Right cardiac atrium (tissue), 5 donors: Measurements from ENCODE around the gene SLC29A3. TPM values are rescaled to one million over a fixed set of nuclear protein-coding genes. Genes with fewer than 3 reads are reported as not detected.
A peak's percentile ranks its signal among the peaks of the same experiment; 100 is the strongest.

Experiments
- ATAC-seq, 2 donors: fragments of 200-7000 bp; cut with Tn5 transposase; one replicate each; pipeline versions ENCODE4 v1.8.0 to v1.9.1; 2020; ENCODE audit warnings: moderate library complexity in 2 of 2, mild to moderate bottlenecking in 1 of 2
- DNase-seq, 3 donors: peaks; one replicate each; pipeline ENCODE4 v3.0.0-alpha.2; 2020
- H3K27ac ChIP-seq: one replicate; pipeline ENCODE4 v1.5.1; 2013; ENCODE audit warnings: mild to moderate bottlenecking, low read length, control low read depth, moderate library complexity
- H3K27me3 ChIP-seq: one replicate; pipeline ENCODE4 v1.6.1; 2013; ENCODE audit not compliant: control insufficient read depth, insufficient read depth
- H3K4me1 ChIP-seq: one replicate; pipeline ENCODE4 v1.6.1; 2013; ENCODE audit warnings: low read length; ENCODE audit not compliant: control insufficient read depth, insufficient read depth
- H3K4me3 ChIP-seq: one replicate; pipeline ENCODE4 v1.5.1; 2013; ENCODE audit warnings: low read length, control low read depth
- H3K9me3 ChIP-seq: one replicate; pipeline ENCODE4 v1.6.1; 2013; ENCODE audit warnings: low read length; ENCODE audit not compliant: control insufficient read depth
- WGBS: extraction: QIAGEN DNeasy Blood & Tissue Kit; methylation state at CpG from one replicate; pipeline ENCODE4 v1.1.7; 2013; 5-methylcytosine and 5-hydroxymethylcytosine counted together
- intact Hi-C, 4 donors: fragments of 100-400 bp; cut with DNase I; formaldehyde crosslinking; loops; one replicate each; pipeline versions ENCODE4 v1.11.0 to v1.14.0; 2022 to 2023
- polyA plus RNA-seq: library from polyadenylated mRNA; stranded (reverse); fragments of 200-250 nt; gene quantifications from one replicate; pipeline ENCODE4 v1.2.3, GENCODE V29; 2013
- total RNA-seq, 4 donors: library from RNA; stranded (reverse); fragmentation: NEBNext Ultra II Directional; extraction: Animal tissue kit (Norgen Biotek cat#: 25700); gene quantifications; one replicate each; pipeline ENCODE4 v1.2.1, GENCODE V29; 2021
- donor health status: healthy with polysubstance abuse.
- donor health status: DM: no; HTN: yes; CAD: no.
- donor health status: DM: no; HTN: no; CAD: no.
- donor health status: DM: no; HTN: yes; CAD: no; lungs with severe emphysema.
- donor health status: DM: yes; HTN: yes; CAD: no.

SLC29A3 gene
- total and polyA plus RNA-seq, 5 donors = 1.4 to 2.7 (median 2.2) TPM

DNA sequence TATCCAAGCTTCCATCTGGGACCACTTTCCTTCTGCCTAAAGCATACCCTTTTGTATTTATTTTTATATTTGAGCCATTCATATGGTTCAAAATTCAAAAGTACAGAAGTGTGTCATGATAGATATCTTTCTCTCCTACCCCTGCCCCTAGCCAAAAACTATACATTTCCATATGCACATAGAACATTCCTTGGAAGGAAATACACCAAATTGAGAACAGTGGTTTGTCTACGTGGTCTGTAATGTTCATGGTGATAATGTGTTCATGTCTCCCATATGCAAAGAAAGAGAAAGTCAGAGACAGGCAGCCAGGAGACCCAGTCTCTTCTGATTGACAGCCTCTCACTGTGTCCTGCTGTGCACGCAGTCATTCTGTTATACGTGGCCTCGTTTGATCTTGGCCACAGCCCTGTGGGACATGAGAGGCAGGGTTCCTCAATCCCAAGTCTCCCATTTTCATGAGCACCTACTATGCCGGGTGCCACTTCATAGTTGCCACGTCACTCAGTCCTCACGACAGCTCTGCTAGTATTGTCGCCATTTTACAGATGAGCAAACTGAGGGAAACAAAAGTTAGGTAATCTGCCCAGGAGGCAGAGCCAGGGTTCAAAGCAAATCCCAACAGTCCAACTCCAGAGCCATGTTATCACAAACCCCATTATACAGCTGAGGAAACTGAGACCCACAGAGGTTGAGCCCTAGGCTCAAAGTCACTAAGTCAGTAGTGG, 69.7 kb downstream of the SLC29A3 start:
- intact Hi-C loops = loop anchor here in 2 of 4 donors (10.0 kb wide), 2 partner anchors 316 to 426 kb away; no protein-coding TSS in a partner anchor
- Histone ChIP-seq H3K9me3 (no peaks in the 10 kb centered on the region), H3K27me3 (no peaks in the 10 kb centered on the region), H3K4me1 (no peaks in the 10 kb centered on the region), H3K27ac (no peak overlapping the region), H3K4me3 (no peak overlapping the region)
- ATAC-seq (no peak), DNase-seq (no peak)
- WGBS = 73% methylated on average over 8 of the region's 8 CpGs

DNA sequence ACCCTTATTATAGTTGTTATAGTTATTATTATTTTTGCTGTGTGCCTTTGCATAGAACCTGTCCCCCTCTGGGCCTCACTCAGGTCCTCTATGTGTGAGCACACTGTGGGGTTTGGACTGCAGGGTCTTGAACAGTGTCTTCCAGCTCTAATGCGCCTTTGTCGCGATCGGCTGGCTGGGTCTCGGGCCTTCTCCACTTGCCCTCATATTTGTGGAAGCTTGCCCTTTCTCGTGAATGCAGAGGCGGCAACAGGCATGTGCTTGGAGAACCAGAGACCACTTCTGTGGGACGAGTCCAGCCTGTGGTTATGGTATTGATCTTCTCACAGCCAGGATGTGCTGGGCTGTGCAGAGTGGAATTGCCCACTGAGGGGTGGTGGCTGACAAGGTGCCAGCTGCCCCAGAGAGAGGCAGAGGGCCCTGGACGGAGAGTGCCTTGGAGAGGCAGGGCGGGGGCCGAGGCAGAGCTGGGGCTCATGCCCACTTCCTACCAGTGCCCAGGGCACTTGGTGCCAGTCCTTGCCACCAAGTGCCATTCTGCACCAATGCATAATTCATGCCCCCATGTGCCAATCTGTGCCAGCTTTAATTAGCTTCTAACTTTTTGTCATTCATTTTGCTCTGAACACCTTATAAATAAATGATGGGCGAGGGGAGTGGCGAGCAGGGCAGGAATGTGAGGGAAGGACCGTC, 70.9 kb downstream of the SLC29A3 start:
- ATAC-seq = no peak
- Histone ChIP-seq H3K27ac (no peak overlapping the region), H3K4me1 (no peaks in the 10 kb centered on the region), H3K27me3 (no peaks in the 10 kb centered on the region), H3K9me3 (no peaks in the 10 kb centered on the region), H3K4me3 (no peak overlapping the region)
- WGBS = 83% methylated on average over 14 of the region's 14 CpGs
- intact Hi-C loops = loop anchor here (5.0 to 10.0 kb wide), 4 partner anchors 185 to 425 kb away; no protein-coding TSS in a partner anchor
- DNase-seq = no peak

DNA sequence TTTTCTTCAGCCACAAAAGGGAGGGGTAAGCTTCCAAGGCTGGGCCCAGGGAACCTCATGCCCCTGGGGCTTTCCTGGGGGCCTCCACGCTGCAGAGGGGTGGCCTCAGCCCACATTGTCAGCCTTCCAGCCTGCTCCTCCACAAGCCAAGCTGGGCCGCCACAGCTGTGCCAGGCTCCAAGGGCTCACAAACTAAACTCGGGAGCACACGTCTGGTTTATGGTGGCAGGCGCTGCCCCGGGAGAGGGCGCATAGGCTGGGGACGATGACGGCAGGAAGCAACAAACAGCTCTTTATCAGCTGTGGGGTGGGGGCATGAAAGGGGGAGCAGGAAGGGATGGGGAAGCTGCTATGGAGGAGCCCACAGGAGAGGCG, 71.4 kb downstream of the SLC29A3 start:
- Histone ChIP-seq H3K9me3 (no peaks in the 10 kb centered on the region), H3K4me3 (no peak overlapping the region), H3K27me3 (no peaks in the 10 kb centered on the region), H3K27ac (no peak overlapping the region), H3K4me1 (no peaks in the 10 kb centered on the region)
- ATAC-seq (peak; percentile 25 to 34), DNase-seq (no peak)
- intact Hi-C loops = loop anchor here in 3 of 4 donors (5.0 to 10.0 kb wide), 3 partner anchors 184 to 424 kb away; no protein-coding TSS in a partner anchor
- 20% methylated on average over 10 of the region's 10 CpGs for WGBS

DNA sequence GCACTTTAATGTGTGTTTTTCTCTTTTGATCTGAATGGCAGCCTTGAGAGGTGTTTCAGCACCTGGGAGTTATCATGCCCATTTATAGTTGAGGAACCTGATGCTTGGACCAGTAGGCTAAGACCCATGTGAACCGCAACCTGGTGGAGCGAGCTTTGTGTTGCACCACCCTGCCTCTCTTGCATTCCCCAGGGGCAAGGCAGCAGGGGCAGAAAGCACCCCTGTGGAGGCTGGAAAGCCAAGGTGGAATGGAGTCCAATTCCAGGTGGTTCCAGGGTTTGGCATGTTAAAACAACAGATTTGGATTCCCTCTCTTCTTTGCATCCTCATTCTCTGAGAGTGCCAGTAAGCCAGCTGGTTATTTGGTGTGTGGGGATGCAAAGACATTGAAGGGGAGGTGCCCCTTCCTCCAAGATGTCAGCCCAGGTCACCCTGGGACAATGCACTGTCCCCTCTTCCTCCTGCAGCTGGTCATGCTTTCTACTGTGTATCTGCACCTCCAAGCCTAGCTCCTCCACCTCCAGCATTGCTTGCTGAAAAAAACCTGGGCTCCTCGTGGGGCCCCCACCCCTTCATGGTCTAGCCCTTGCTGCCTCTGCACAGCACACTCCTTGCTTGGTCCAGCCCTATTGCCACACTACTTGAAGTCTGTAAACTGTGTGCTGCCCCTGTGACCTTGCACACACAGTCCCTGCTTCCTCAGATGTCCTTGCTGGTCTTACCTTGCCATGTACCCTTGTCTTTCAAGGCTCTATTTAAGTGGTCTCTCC, 72.0 kb downstream of the SLC29A3 start:
- ATAC-seq (no peak), DNase-seq (no peak)
- Histone ChIP-seq H3K27ac (no peak overlapping the region), H3K4me1 (no peaks in the 10 kb centered on the region), H3K9me3 (no peaks in the 10 kb centered on the region), H3K27me3 (no peaks in the 10 kb centered on the region), H3K4me3 (no peak overlapping the region)
- WGBS = 80% methylated on average over 3 of the region's 3 CpGs
- intact Hi-C loops = loop anchor here in 3 of 4 donors (5.0 to 10.0 kb wide), 3 partner anchors 184 to 424 kb away; no protein-coding TSS in a partner anchor

DNA sequence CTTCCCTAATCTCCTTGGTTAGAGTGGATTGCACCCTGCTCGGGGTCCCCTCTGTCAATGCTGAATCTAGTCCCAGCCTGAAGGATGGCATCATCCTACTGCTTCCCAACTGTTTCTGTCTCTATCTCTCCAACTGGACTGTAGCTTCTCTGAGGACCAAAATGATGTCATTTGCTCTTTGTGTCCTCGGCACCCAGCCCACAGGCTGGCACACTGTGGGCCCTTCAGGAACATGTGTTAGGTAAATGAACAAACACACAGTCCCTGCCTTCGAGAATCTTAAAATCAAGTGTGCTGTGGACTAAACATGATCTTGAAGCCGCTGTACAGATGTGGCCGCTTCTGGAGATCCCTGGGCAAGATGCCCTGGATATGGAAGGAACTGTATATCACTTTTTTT, 72.6 kb downstream of the SLC29A3 start:
- Histone ChIP-seq H3K4me1 (no peaks in the 10 kb centered on the region), H3K27ac (no peak overlapping the region), H3K9me3 (no peaks in the 10 kb centered on the region), H3K27me3 (no peaks in the 10 kb centered on the region), H3K4me3 (no peak overlapping the region)
- WGBS = 78% methylated on average over 5 of the region's 5 CpGs
- intact Hi-C loops = loop anchor here in 3 of 4 donors (5.0 to 10.0 kb wide), 3 partner anchors 183 to 423 kb away; no protein-coding TSS in a partner anchor
- DNase-seq (no peak), ATAC-seq (no peak)

DNA sequence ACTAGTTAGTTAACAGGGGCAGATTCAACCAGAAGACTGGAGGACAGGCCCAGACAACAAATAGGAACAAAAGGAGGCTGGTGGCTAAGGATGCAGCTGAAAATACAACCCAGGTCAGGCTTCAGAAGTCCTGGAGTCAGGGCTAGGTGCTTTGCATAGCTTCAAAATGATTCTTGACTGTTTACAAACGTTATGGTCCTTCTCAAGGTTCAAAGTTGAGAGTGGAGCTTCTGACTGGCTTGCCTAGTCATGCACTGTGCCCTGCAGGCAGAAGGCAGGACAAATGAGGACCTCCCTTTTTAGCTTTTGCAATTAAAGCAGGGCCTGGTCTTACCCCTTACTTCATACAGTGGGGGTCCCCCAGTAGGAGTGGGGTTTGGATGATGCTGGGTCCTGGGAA, 73.2 kb downstream of the SLC29A3 start:
- DNase-seq (no peak), ATAC-seq (no peak)
- no peaks in the 10 kb centered on the region for H3K4me1 ChIP-seq
- no peaks in the 10 kb centered on the region for H3K9me3 ChIP-seq
- H3K4me3 ChIP-seq = no peak overlapping the region
- intact Hi-C loops = loop anchor here in 3 of 4 donors (5.0 to 10.0 kb wide), 3 partner anchors 183 to 423 kb away; no protein-coding TSS in a partner anchor
- no peaks in the 10 kb centered on the region for H3K27me3 ChIP-seq
- WGBS = 19% methylated on average over 1 of the region's 1 CpG
- no peak overlapping the region for H3K27ac ChIP-seq

DNA sequence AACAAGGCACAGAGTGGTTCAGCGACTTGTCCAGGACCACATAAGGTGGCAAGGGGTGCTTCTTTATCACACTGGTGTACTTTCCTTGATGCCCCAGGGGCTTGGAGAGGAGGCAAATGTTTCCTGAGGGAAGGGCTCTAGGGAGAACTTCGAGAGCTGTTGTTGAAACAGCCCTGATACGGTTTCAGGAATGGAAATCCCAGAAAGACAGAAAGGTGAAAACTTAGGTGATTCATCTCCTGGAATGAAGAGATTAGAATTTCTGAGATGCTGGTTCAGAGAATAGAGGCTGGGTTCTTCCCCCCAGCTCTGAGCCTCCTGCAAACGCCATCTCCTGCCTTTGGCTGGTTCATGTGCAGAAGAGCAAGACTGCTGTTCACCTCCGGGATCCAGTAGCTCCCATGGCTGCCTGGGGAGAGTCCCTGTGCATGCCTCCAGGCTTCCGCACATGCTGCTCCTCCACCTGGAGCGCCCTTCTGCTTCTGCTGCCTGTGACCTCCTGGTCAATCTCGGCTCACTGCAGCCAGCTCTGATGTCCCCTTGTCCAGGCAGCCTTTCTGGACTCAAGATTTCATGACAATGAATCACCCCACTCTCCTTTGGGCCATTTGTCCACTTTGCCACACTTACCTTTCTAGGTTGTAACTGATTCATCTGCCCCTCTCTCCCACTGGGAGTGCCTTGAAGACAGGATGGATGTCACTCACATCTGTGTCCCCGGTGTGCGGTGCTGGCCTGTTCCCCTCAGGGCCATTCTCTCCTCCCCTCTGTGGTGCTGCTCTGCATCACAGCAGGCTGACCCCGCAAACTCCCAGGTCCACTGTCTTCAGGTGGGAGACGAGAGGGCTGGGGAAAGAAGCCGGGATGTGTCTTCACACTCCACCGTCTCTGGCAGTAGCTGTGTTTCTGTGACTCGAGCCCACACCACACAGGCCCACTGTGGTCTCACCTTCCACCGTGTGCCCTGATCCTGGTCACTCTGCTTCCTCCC, 74.0 kb downstream of the SLC29A3 start:
- Histone ChIP-seq H3K27me3 (no peaks in the 10 kb centered on the region), H3K4me3 (no peak overlapping the region), H3K27ac (no peak overlapping the region), H3K4me1 (peaks cover 5% of the 10 kb centered on the region), H3K9me3 (no peaks in the 10 kb centered on the region)
- intact Hi-C loops = loop anchor here in 3 of 4 donors (5.0 to 10.0 kb wide), 3 partner anchors 182 to 422 kb away; no protein-coding TSS in a partner anchor
- DNase-seq (no peak), ATAC-seq (no peak)
- 85% methylated on average over 16 of the region's 16 CpGs for WGBS

DNA sequence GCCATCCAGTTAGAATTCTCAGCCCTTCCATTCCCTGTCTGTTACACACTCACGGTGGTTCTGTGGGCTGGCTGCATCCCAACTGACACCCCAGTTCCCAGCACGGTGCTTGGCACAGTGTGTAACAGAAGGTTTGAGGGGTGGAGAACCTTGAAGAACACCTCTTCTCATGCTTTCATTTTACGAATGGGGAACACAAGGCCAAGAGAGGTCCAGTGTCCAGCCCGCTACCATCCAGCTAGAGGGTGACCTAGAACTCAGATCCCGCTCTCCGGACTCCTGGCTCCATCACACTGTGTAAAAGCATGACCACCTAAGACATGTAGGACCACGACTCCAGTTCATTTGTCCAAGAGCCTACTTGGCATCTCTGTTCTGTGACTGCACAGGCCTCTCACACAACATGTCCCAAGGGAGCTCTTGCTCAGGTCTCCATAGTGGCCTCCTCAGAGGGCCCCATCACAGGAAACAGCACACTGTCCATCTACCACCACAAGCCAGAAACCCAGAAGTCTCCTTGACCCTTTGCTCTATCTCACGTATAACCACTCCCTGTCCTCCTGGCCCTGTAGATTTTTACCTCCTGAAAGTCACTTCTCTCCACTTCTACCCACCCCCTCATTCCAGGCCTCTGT, 74.9 kb downstream of the SLC29A3 start:
- ATAC-seq = no peak
- no peak overlapping the region for H3K4me3 ChIP-seq
- no peaks in the 10 kb centered on the region for H3K27me3 ChIP-seq
- no peaks in the 10 kb centered on the region for H3K9me3 ChIP-seq
- intact Hi-C loops = loop anchor here in 3 of 4 donors (5.0 to 10.0 kb wide), 3 partner anchors 181 to 421 kb away; no protein-coding TSS in a partner anchor
- WGBS = 89% methylated on average over 8 of the region's 8 CpGs
- DNase-seq = no peak
- no peak overlapping the region for H3K27ac ChIP-seq
- peaks cover 5% of the 10 kb centered on the region for H3K4me1 ChIP-seq

DNA sequence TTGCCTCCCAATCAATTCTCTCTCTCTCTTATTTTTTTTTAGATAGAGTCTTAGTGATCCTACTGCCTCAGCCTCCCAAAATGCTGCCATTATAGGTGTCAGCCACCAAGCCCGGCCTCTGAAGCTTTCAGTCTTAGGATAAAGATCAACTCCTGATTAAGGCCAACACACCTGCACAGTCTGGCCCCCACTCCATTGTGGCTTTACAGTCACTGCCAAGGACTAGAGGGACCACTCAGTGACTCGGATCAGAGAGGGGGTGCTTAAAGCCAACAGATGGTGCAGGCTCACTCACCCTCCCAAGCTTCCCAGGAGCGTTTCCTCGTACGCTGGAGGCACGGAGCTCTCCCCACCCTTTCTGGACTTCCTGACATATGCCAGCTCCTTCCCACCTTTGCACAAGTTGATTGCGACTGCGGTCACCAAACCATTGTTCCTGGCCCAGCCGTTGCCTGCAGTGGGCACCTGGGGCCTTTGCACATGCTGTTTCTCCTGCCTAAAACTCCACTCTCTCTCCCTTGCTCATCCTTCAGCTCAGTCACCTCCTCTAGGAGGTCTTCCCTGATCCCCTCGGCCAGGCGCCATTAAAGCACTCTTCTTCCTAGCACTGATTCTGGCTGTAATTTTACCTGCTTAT, 76.0 kb downstream of the SLC29A3 start:
- Histone ChIP-seq H3K27ac (no peak overlapping the region), H3K9me3 (no peaks in the 10 kb centered on the region), H3K27me3 (no peaks in the 10 kb centered on the region), H3K4me3 (no peak overlapping the region), H3K4me1 (peaks cover 5% of the 10 kb centered on the region)
- intact Hi-C loops = loop anchor here (5.0 to 10.0 kb wide), 4 partner anchors 177 to 420 kb away; no protein-coding TSS in a partner anchor
- DNase-seq = no peak
- no peak for ATAC-seq
- 92% methylated on average over 11 of the region's 11 CpGs for WGBS
